Gastroesophageal sphincter (tissue), 3 donors: Measurements from ENCODE around the gene GOLGA7B.

Source experiments
- EP300 ChIP-seq: sonication (generic); formaldehyde crosslinking; IDR thresholded peaks from one replicate; pipeline ENCODE4 v1.6.1; 2017; ENCODE audit warnings: antibody characterized with exemption, mild to moderate bottlenecking
- POLR2AphosphoS5 ChIP-seq: sonication (generic); formaldehyde crosslinking; IDR thresholded peaks from one replicate; pipeline ENCODE4 v1.6.1; 2017; ENCODE audit warnings: antibody characterized with exemption
- TF ChIP-seq, protein P1 (sequence below), 4 experiments: fragments of 200-600 bp in 2 of 4; fragments of 450-650 bp in 2 of 4; sonication (generic) in 1 of 4; IDR thresholded peaks; one replicate each; pipeline ENCODE4 v1.5.1; 2017 to 2019; ENCODE audit warnings: antibody characterized with exemption in 4 of 4, mild to moderate bottlenecking in 2 of 4, moderate library complexity in 2 of 4

DNA sequence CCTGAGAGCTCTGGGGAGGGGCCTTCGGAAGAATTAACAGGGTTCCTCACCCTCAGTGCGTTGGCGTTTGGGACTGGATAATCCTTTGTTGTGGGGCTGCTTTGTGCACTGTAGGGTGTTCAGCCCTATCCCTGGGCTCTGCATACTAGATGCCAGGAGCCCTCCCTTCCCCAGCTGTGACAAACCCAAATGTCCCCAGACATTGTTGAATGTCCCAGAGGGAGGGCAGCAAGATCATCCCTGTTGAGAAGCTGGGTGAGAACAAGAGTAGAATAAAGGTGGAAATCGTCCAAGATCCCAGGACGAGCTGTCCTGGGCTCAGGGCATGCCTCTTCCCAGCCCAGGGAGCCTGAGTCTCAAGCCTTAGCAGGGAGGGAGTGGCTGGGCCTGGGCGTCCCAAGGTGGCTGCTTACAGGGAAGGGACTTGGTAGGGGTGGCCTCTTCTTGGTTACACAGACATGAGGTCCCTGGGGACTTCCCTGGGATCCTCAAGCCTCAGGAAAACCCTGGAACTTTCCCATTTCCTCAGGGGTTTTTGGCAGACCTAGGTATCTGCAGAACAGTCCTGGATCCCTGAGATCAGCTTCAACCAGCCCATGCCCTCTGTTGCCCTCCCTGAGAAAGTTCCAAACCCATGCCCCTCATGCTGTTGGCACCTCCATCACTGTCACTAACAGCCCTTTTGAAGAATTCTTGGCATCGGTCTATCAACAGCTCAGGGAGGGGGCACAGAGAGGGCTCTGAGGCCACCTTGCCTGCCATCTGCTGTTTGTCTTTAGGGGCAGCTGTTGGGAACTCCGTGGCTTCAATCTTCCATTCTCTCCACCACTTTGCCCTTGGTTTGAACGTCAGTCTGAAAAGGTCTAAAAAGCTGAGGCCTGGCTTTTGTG lies 53.7 kb downstream of the GOLGA7B start:
- TF ChIP-seq, protein P1, sequence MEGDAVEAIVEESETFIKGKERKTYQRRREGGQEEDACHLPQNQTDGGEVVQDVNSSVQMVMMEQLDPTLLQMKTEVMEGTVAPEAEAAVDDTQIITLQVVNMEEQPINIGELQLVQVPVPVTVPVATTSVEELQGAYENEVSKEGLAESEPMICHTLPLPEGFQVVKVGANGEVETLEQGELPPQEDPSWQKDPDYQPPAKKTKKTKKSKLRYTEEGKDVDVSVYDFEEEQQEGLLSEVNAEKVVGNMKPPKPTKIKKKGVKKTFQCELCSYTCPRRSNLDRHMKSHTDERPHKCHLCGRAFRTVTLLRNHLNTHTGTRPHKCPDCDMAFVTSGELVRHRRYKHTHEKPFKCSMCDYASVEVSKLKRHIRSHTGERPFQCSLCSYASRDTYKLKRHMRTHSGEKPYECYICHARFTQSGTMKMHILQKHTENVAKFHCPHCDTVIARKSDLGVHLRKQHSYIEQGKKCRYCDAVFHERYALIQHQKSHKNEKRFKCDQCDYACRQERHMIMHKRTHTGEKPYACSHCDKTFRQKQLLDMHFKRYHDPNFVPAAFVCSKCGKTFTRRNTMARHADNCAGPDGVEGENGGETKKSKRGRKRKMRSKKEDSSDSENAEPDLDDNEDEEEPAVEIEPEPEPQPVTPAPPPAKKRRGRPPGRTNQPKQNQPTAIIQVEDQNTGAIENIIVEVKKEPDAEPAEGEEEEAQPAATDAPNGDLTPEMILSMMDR (IDR thresholded peaks at IDR 0.05): no peak
- TF ChIP-seq EP300 (no peak), POLR2AphosphoS5 (no peak)
